ENCODE results near the gene ST6GALNAC4. TPM values are rescaled to one million over a fixed set of nuclear protein-coding genes. Genes with fewer than 3 reads are reported as not detected.
"Not testable (repeated sequence)": the region's sequence is repeated elsewhere in the genome, so short reads cannot be mapped to it uniquely, and the experiment has no call there.

Gene ST6GALNAC4
- total RNA-seq, 1 donor from 2014 or later: 27.4 TPM

GRCh38 chr9:127886401-127886972 is 30.4 kb downstream of the ST6GALNAC4 start:
- no peak for DNase-seq (ENCODE audit: low read depth)
- no peak overlapping the region for H3K4me3 ChIP-seq (ENCODE audit: low read depth, low read length)
- TF ChIP-seq, protein P1, sequence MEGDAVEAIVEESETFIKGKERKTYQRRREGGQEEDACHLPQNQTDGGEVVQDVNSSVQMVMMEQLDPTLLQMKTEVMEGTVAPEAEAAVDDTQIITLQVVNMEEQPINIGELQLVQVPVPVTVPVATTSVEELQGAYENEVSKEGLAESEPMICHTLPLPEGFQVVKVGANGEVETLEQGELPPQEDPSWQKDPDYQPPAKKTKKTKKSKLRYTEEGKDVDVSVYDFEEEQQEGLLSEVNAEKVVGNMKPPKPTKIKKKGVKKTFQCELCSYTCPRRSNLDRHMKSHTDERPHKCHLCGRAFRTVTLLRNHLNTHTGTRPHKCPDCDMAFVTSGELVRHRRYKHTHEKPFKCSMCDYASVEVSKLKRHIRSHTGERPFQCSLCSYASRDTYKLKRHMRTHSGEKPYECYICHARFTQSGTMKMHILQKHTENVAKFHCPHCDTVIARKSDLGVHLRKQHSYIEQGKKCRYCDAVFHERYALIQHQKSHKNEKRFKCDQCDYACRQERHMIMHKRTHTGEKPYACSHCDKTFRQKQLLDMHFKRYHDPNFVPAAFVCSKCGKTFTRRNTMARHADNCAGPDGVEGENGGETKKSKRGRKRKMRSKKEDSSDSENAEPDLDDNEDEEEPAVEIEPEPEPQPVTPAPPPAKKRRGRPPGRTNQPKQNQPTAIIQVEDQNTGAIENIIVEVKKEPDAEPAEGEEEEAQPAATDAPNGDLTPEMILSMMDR (conservative IDR thresholded peaks at IDR 0.05; ENCODE audit: low read depth, low read length): no peak

GRCh38 chr9:127885508-127886281 is 31.1 kb downstream of the ST6GALNAC4 start:
- TF ChIP-seq, protein P1 (conservative IDR thresholded peaks at IDR 0.05; ENCODE audit: low read depth, low read length): no peak
- no peak for DNase-seq (ENCODE audit: low read depth)
- no peak overlapping the region for H3K4me3 ChIP-seq (ENCODE audit: low read depth, low read length)

GRCh38 chr9:127884976-127885490 is 31.8 kb downstream of the ST6GALNAC4 start:
- H3K4me3 ChIP-seq (ENCODE audit: low read depth, low read length): no peak overlapping the region
- DNase-seq (ENCODE audit: low read depth): no peak
- TF ChIP-seq, protein P1 (conservative IDR thresholded peaks at IDR 0.05; ENCODE audit: low read depth, low read length): no peak

GRCh38 chr9:127884427-127884911 is 32.4 kb downstream of the ST6GALNAC4 start:
- H3K4me3 ChIP-seq (ENCODE audit: low read depth, low read length): no peak overlapping the region
- DNase-seq (ENCODE audit: low read depth): no peak

GRCh38 chr9:127883959-127884358 is 32.9 kb downstream of the ST6GALNAC4 start:
- no peak overlapping the region for H3K4me3 ChIP-seq (ENCODE audit: low read depth, low read length)
- DNase-seq (ENCODE audit: low read depth): no peak
- TF ChIP-seq, protein P1 (conservative IDR thresholded peaks at IDR 0.05; ENCODE audit: low read depth, low read length): no peak

More at GRCh38 chr9:127884427-127884911, 32.4 kb downstream of the ST6GALNAC4 start:
- TF ChIP-seq, protein P1 (conservative IDR thresholded peaks at IDR 0.05; ENCODE audit: low read depth, low read length): no peak

GRCh38 chr9:127881715-127882114 is 35.1 kb downstream of the ST6GALNAC4 start:
- DNase-seq (ENCODE audit: low read depth); H3K4me3 ChIP-seq (ENCODE audit: low read depth, low read length): not testable (repeated sequence)

DNA sequence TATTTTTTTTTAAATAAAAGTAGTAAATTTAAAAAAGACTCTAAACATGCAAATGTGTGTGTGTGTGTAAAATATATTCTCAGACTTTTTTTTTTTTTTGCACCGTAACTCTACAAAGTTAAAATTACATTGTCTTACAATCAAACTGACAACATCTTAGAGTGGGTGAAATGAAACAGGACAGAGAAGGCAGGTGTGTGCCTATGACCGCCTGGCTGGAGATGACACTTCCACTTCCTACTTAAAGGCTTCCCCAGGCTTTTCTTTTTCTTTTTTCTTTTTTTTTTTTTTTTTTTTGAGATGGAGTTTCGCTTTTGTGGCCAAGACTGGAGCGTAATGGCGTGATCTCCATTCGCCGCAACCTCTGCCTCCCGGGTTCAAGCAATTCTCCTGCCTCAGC is 36.7 kb downstream of the ST6GALNAC4 start:
- TF ChIP-seq, protein P1 (conservative IDR thresholded peaks at IDR 0.05; ENCODE audit: low read depth, low read length): no peak
- DNase-seq (ENCODE audit: low read depth): no peak
- H3K4me3 ChIP-seq (ENCODE audit: low read depth, low read length): no peak overlapping the region
